A673 (cell line): ENCODE measurements around the gene SH3RF2. TPM values are rescaled to one million over a fixed set of nuclear protein-coding genes. Genes with fewer than 3 reads are reported as not detected.
A peak's percentile ranks its signal among the peaks of the same experiment; 100 is the strongest.

Experiments used
- BruUV-seq: library from RNA; stranded (reverse); fragments of 400-500 nt; replicated peaks from 2 replicates; lab custom pipeline; 2021; lab: Mats Ljungman, UMichigan
- CTCF ChIA-PET: fragments of 300-600 bp; sonication (Branson Sonifier 250); formaldehyde crosslinking; loops from one replicate; lab custom pipeline; 2022; ENCODE audit warnings: antibody characterized with exemption; lab: Charles Lee
- POLR2A ChIA-PET: fragments of 300-600 bp; sonication (Branson Sonifier 250); formaldehyde crosslinking; loops from one replicate; lab custom pipeline; 2022; ENCODE audit warnings: antibody characterized with exemption; ENCODE audit not compliant: low non-redundant PET; lab: Charles Lee
- DNase-seq: peaks from one replicate; pipeline ENCODE4 v3.0.0-alpha.2; 2015; ENCODE audit warnings: low spot score
- H3K27ac ChIP-seq: fragments of 200-600 bp; sonication (generic); 2 replicates; pipeline ENCODE4 v1.5.1; 2016; ENCODE audit warnings: mixed run types, low read depth, mild to moderate bottlenecking, mixed read lengths, antibody characterized with exemption, low read length; ENCODE audit not compliant: poor library complexity, severe bottlenecking
- H3K27me3 ChIP-seq: fragments of 200-600 bp; sonication (generic); replicated peaks from 2 replicates; pipeline ENCODE4 v1.6.1; 2017; ENCODE audit warnings: mixed run types, low read depth, mild to moderate bottlenecking, mixed read lengths, antibody characterized with exemption, low read length; ENCODE audit not compliant: insufficient read depth, poor library complexity
- H3K36me3 ChIP-seq: fragments of 200-600 bp; sonication (generic); 2 replicates; pipeline ENCODE4 v1.6.1; 2016; ENCODE audit warnings: mixed run types, mild to moderate bottlenecking, mixed read lengths, antibody characterized with exemption, low read length; ENCODE audit not compliant: insufficient read depth, poor library complexity, severe bottlenecking
- H3K4me1 ChIP-seq: fragments of 200-600 bp; sonication (generic); 2 replicates; pipeline ENCODE4 v1.6.1; 2017; ENCODE audit warnings: mixed run types, mild to moderate bottlenecking, mixed read lengths, antibody characterized with exemption, low read length; ENCODE audit not compliant: insufficient read depth, poor library complexity, severe bottlenecking
- H3K4me3 ChIP-seq: fragments of 200-600 bp; sonication (generic); 2 replicates; pipeline ENCODE4 v1.5.1; 2016; ENCODE audit warnings: low read depth, mixed run types, mild to moderate bottlenecking, mixed read lengths, low read length; ENCODE audit not compliant: poor library complexity, severe bottlenecking
- H3K9me3 ChIP-seq: fragments of 200-600 bp; sonication (generic); 2 replicates; pipeline ENCODE4 v1.6.1; 2016; ENCODE audit warnings: mixed run types, low read depth, mild to moderate bottlenecking, mixed read lengths, antibody characterized with exemption, low read length; ENCODE audit not compliant: poor library complexity, severe bottlenecking
- CTCF ChIP-seq: fragments of 300-800, 200-600 bp; sonication (generic); conservative IDR thresholded peaks from 2 replicates; pipeline ENCODE4 v1.5.1; 2017; ENCODE audit warnings: low read depth, mild to moderate bottlenecking, antibody characterized with exemption, low read length, moderate library complexity, mixed read lengths
- EZH2 ChIP-seq: fragments of 200-600 bp; sonication (generic); IDR thresholded peaks from 2 replicates; pipeline ENCODE4 v1.6.1; 2017; ENCODE audit warnings: borderline replicate concordance, low read depth, mild to moderate bottlenecking, mixed read lengths, antibody characterized with exemption, low read length; ENCODE audit not compliant: poor library complexity, severe bottlenecking
- intact Hi-C: fragments of 100-400 bp; cut with micrococcal nuclease; formaldehyde crosslinking; loops from one replicate; pipeline ENCODE4 v1.10.0; 2022; ENCODE audit not compliant: unreplicated experiment
- total RNA-seq: library from RNA; stranded (reverse); gene quantifications from 2 replicates; pipeline ENCODE4 v1.2.3, GENCODE V29; 2021

SH3RF2 gene
- total RNA-seq, 1 experiment from 2014 or later: 21.1 TPM

GRCh38 chr5:145996135-145996534 lies 59.8 kb downstream of the SH3RF2 start:
- POLR2A ChIA-PET: no interaction called here
- DNase-seq: peak; percentile 63
- TF ChIP-seq EZH2: no peak
- CTCF ChIA-PET: no interaction called here
- intact Hi-C loops: no loop called here
- H3K27me3 ChIP-seq: no peaks in the 10 kb centered on the region
- H3K4me1 ChIP-seq: peaks cover 50% of the 10 kb centered on the region
- H3K9me3 ChIP-seq: peaks cover 12% of the 10 kb centered on the region
- no peaks in the 10 kb centered on the region for H3K36me3 ChIP-seq
- BruUV-seq: no TSS peak
- H3K4me3 ChIP-seq: no peak overlapping the region
- H3K27ac ChIP-seq: peak overlapping the region; percentile 66

- CTCF ChIA-PET: no interaction called here
- peak overlapping the region; percentile 79 for H3K27ac ChIP-seq
- POLR2A ChIA-PET: interaction anchor here (0.7 kb wide), 2 partner anchors 8 to 175 kb away, joined by 6 to 10 read pairs; no protein-coding TSS in a partner anchor
- DNase-seq: peak; percentile 54
- TF ChIP-seq EZH2: no peak
- no peak for TF ChIP-seq CTCF
- no peaks in the 10 kb centered on the region for H3K27me3 ChIP-seq
- no peaks in the 10 kb centered on the region for H3K36me3 ChIP-seq
- intact Hi-C loops: no loop called here
- no peak overlapping the region for H3K4me3 ChIP-seq
- H3K4me1 ChIP-seq: peaks cover 68% of the 10 kb centered on the region
- no peaks in the 10 kb centered on the region for H3K9me3 ChIP-seq
- no TSS peak for BruUV-seq
Measured at GRCh38 chr5:145999208-145999607, 62.8 kb downstream of the SH3RF2 start.

- no peaks in the 10 kb centered on the region for H3K9me3 ChIP-seq
- H3K27ac ChIP-seq: peak overlapping the region; percentile 79
- intact Hi-C loops: loop anchor here (2.0 to 5.0 kb wide), 3 partner anchors 61 to 1742 kb away; no protein-coding TSS in a partner anchor
- TF ChIP-seq EZH2 (no peak), CTCF (no peak)
- ChIA-PET CTCF (no interaction called here), POLR2A (no interaction called here)
- no peak for DNase-seq
- H3K4me3 ChIP-seq: no peak overlapping the region
- H3K27me3 ChIP-seq: no peaks in the 10 kb centered on the region
- no peaks in the 10 kb centered on the region for H3K36me3 ChIP-seq
- no TSS peak for BruUV-seq
- H3K4me1 ChIP-seq: peaks cover 76% of the 10 kb centered on the region
Measured at GRCh38 chr5:146000072-146000471, 63.7 kb downstream of the SH3RF2 start.

GRCh38 chr5:146001544-146002190 lies 65.3 kb downstream of the SH3RF2 start:
- TSS peak; percentile 77 for BruUV-seq
- CTCF ChIA-PET: interaction anchor here (0.8 kb wide), 1 partner anchor 1798 kb away, joined by 3 read pairs; no protein-coding TSS in a partner anchor

More at GRCh38 chr5:146001544-146002190, 65.3 kb downstream of the SH3RF2 start:
- Histone ChIP-seq H3K9me3 (no peaks in the 10 kb centered on the region), H3K4me3 (no peak overlapping the region), H3K4me1 (peaks cover 80% of the 10 kb centered on the region), H3K27me3 (no peaks in the 10 kb centered on the region), H3K36me3 (no peaks in the 10 kb centered on the region), H3K27ac (peak overlapping the region; percentile 99)
- intact Hi-C loops: loop anchor here (1.0 to 5.0 kb wide), 6 partner anchors 48 to 1741 kb away; no protein-coding TSS in a partner anchor
- peak; percentile 92 for DNase-seq
- POLR2A ChIA-PET: interaction anchor here (0.6 to 1.0 kb wide), 4 partner anchors 22 to 1693 kb away, joined by 3 to 5 read pairs (median 4); no protein-coding TSS in a partner anchor
- no peak for TF ChIP-seq EZH2
- no peak for TF ChIP-seq CTCF
